Natural killer cell (primary cell): ENCODE results near the gene PLEKHN1. TPM values are rescaled to one million over a fixed set of nuclear protein-coding genes. Genes with fewer than 3 reads are reported as not detected.

Source experiments
- ATAC-seq, 3 donors: fragments of 150-1000 bp in 2 of 3; fragments of 200-7000 bp in 1 of 3; cut with Tn5 transposase; 1 replicate in 1 of 3; 2 replicates in 2 of 3; pipeline ENCODE4 v1.10.0; 2021; ENCODE audit warnings: mild to moderate bottlenecking in 2 of 3, moderate library complexity in 2 of 3
- DNase-seq, 2 donors: peaks; one replicate each; pipeline versions ENCODE4 v3.0.0 to v3.0.0-alpha.2; 2013 to 2021; ENCODE audit warnings: mixed read lengths in 1 of 2
- H3K27ac ChIP-seq: one replicate; pipeline ENCODE4 v1.5.1; 2013; ENCODE audit warnings: mild to moderate bottlenecking, low read length
- H3K27me3 ChIP-seq: one replicate; pipeline ENCODE4 v1.6.1; 2013; ENCODE audit warnings: low read length; ENCODE audit not compliant: control insufficient read depth, insufficient read depth
- H3K36me3 ChIP-seq: one replicate; pipeline ENCODE4 v1.6.1; 2013; ENCODE audit warnings: low read length; ENCODE audit not compliant: control insufficient read depth, insufficient read depth
- H3K4me1 ChIP-seq: one replicate; pipeline ENCODE4 v1.6.1; 2013; ENCODE audit warnings: low read length; ENCODE audit not compliant: control insufficient read depth, insufficient read depth
- H3K4me3 ChIP-seq: one replicate; pipeline ENCODE4 v1.5.1; 2013; ENCODE audit warnings: low read length
- H3K9me3 ChIP-seq: one replicate; pipeline ENCODE4 v1.6.1; 2013; ENCODE audit warnings: low read length; ENCODE audit not compliant: control insufficient read depth, insufficient read depth
- H3K27ac Mint-ChIP-seq, 2 donors: one replicate each; pipeline ENCODE4 v1.8.0; 2022; ENCODE audit warnings: mild to moderate bottlenecking in 2 of 2, mixed read lengths in 2 of 2, moderate library complexity in 1 of 2
- H3K27me3 Mint-ChIP-seq, 2 donors: one replicate each; pipeline ENCODE4 v1.8.0; 2022; ENCODE audit warnings: low read depth in 2 of 2, mixed read lengths in 2 of 2
- H3K36me3 Mint-ChIP-seq: one replicate; pipeline ENCODE4 v1.8.0; 2022; ENCODE audit warnings: mixed read lengths
- H3K4me1 Mint-ChIP-seq, 2 donors: one replicate each; pipeline ENCODE4 v1.8.0; 2022; ENCODE audit warnings: mixed read lengths in 2 of 2
- H3K4me3 Mint-ChIP-seq: one replicate; pipeline ENCODE4 v1.8.0; 2022; ENCODE audit warnings: mild to moderate bottlenecking, moderate library complexity, mixed read lengths
- H3K9me3 Mint-ChIP-seq, 2 donors: one replicate each; pipeline ENCODE4 v1.8.0; 2022; ENCODE audit warnings: mixed read lengths in 2 of 2
- WGBS: methylation state at CpG from one replicate; pipeline ENCODE4 v1.1.7; 2013; ENCODE audit warnings: missing lambda C conversion rate; ENCODE audit not compliant: insufficient coverage; 5-methylcytosine and 5-hydroxymethylcytosine counted together
- intact Hi-C: fragments of 100-400 bp; cut with micrococcal nuclease; formaldehyde crosslinking; loops from one replicate; pipeline ENCODE4 v1.14.2; 2022
- total RNA-seq, 4 donors: library from RNA; stranded (reverse); fragments of 120-200 nt in 1 of 4; gene quantifications; one replicate each; pipeline versions ENCODE4 v1.2.3 to v1.2.4, GENCODE V29; 2013 to 2022
- TF ChIP-seq, protein P1 (sequence below): fragments of 200-600 bp; IDR thresholded peaks from one replicate; pipeline ENCODE4 v1.8.0; 2022; ENCODE audit warnings: antibody characterized with exemption

Gene PLEKHN1
- total RNA-seq, 3 donors from 2014 or later (not counting 1 experiment from before 2014, with no cell fraction given) = 1.3 to 1.9 (median 1.3) TPM

- 83% methylated on average over 34 of the region's 34 CpGs for WGBS
- Mint-ChIP-seq H3K4me1 (peaks cover 0 to 8% of the 10 kb centered on the region in 2 donors), H3K9me3 (no peaks in the 10 kb centered on the region), H3K27me3 (peaks cover 0 to 20% of the 10 kb centered on the region in 2 donors), H3K4me3 (no peak overlapping the region), H3K27ac (no peak overlapping the region), H3K36me3 (no peaks in the 10 kb centered on the region)
- Histone ChIP-seq H3K9me3 (no peaks in the 10 kb centered on the region), H3K4me3 (no peak overlapping the region), H3K36me3 (no peaks in the 10 kb centered on the region), H3K27ac (no peak overlapping the region), H3K27me3 (peaks cover 13% of the 10 kb centered on the region), H3K4me1 (peaks cover 19% of the 10 kb centered on the region)
- ATAC-seq (no peak), DNase-seq (no peak)
- TF ChIP-seq, protein P1, sequence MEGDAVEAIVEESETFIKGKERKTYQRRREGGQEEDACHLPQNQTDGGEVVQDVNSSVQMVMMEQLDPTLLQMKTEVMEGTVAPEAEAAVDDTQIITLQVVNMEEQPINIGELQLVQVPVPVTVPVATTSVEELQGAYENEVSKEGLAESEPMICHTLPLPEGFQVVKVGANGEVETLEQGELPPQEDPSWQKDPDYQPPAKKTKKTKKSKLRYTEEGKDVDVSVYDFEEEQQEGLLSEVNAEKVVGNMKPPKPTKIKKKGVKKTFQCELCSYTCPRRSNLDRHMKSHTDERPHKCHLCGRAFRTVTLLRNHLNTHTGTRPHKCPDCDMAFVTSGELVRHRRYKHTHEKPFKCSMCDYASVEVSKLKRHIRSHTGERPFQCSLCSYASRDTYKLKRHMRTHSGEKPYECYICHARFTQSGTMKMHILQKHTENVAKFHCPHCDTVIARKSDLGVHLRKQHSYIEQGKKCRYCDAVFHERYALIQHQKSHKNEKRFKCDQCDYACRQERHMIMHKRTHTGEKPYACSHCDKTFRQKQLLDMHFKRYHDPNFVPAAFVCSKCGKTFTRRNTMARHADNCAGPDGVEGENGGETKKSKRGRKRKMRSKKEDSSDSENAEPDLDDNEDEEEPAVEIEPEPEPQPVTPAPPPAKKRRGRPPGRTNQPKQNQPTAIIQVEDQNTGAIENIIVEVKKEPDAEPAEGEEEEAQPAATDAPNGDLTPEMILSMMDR = no peak
- intact Hi-C loops = no loop called here
Measured at GRCh38 chr1:971751-972506, 5.6 kb downstream of the PLEKHN1 start.

DNA sequence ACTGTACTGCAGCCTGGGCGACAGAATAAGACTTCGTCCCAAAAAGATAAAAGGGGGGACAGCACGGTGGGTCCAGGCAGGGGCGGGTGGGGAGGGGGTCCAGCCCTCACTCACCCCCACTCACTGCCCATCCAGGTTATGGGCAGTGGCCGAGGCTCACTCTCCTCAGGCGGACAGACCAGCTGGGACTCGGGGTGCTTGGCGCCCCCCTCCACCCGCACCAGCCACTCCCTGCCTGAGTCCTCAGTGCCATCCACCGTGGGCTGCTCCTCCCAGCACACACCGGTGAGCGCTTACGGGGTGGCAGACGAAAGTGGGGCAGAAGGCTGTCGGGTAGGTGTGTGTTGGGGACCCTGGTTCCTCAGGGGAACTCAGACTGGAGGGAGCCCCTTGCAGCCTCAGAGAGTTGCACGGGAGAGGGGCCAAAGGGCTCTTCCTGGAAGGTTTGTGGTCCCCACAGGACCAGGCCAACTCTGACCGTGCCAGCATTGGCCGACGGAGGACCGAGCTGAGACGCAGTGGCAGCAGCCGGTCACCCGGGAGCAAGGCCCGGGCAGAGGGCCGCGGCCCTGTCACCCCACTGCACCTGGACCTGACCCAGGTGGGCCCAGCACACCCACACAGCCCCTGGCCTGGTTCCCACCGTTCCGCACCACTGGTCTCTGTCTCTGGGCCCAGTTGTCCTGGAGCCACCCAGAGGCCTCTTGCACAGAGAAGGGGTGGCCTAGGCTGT is 6.6 kb downstream of the PLEKHN1 start:
- H3K9me3 Mint-ChIP-seq = no peaks in the 10 kb centered on the region
- H3K27ac ChIP-seq = no peak overlapping the region
- H3K4me1 Mint-ChIP-seq = peaks cover 0 to 8% of the 10 kb centered on the region in 2 donors
- no peaks in the 10 kb centered on the region for H3K36me3 Mint-ChIP-seq
- no peak for ATAC-seq
- H3K9me3 ChIP-seq = no peaks in the 10 kb centered on the region
- no peaks in the 10 kb centered on the region for H3K36me3 ChIP-seq
- no peak overlapping the region for H3K27ac Mint-ChIP-seq
- intact Hi-C loops = no loop called here
- H3K27me3 ChIP-seq = peaks cover 13% of the 10 kb centered on the region
- H3K4me3 Mint-ChIP-seq = no peak overlapping the region
- H3K27me3 Mint-ChIP-seq = peaks cover 0 to 20% of the 10 kb centered on the region in 2 donors
- H3K4me3 ChIP-seq = no peak overlapping the region
- DNase-seq = no peak
- TF ChIP-seq, protein P1 = no peak
- 91% methylated on average over 28 of the region's 28 CpGs for WGBS
- peaks cover 12% of the 10 kb centered on the region for H3K4me1 ChIP-seq

DNA sequence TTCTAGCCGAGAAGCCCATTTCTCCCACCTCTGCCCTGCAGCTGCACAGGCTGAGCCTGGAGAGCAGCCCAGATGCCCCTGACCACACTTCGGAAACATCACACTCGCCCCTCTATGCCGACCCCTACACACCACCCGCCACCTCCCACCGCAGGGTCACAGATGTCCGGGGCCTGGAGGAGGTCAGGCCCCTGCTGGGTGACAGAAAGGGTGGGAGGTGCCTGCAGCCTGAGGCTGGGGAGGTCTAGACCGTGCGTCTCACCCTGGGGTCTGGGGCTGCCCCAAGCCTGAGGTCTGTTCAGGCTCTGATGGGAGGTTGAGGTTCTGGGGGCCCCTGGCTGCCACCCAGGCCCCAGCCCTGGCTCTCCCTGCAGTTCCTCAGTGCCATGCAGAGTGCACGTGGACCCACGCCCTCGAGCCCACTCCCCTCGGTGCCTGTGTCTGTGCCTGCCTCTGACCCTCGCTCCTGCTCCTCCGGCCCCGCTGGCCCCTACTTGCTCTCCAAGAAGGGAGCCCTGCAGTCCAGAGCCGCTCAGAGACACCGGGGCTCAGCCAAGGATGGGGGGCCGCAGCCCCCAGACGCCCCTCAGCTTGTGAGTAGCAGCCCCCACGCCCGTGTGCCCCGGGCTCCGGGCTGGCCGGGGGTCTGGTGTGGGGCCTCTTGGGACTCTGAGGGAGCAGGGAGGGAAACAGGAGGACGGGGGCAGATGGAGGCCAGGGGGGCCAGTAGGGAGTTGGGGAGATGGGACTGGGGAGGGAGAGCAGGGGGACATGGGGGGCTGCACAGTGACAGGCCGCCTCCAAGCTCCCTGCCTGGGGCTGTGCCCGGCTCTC is 7.4 kb downstream of the PLEKHN1 start:
- Mint-ChIP-seq H3K36me3 (no peaks in the 10 kb centered on the region), H3K4me3 (no peak overlapping the region), H3K27ac (no peak overlapping the region), H3K9me3 (no peaks in the 10 kb centered on the region), H3K27me3 (peaks cover 0 to 19% of the 10 kb centered on the region in 2 donors), H3K4me1 (peaks cover 0 to 8% of the 10 kb centered on the region in 2 donors)
- Histone ChIP-seq H3K4me1 (peaks cover 12% of the 10 kb centered on the region), H3K27me3 (peaks cover 13% of the 10 kb centered on the region), H3K4me3 (no peak overlapping the region), H3K27ac (no peak overlapping the region), H3K36me3 (no peaks in the 10 kb centered on the region), H3K9me3 (no peaks in the 10 kb centered on the region)
- intact Hi-C loops = no loop called here
- ATAC-seq = no peak
- 92% methylated on average over 28 of the region's 28 CpGs for WGBS
- TF ChIP-seq, protein P1 = no peak
- no peak for DNase-seq
